Fibroblast of lung (primary cell): Measurements from ENCODE around the gene SLC5A6. TPM values are rescaled to one million over a fixed set of nuclear protein-coding genes. Genes with fewer than 3 reads are reported as not detected.

ENCODE experiments used
- DNase-seq, 2 donors: peaks; one replicate each; pipeline versions ENCODE4 v3.0.0 to v3.0.0-alpha.2; 2010; ENCODE audit warnings: low read depth in 2 of 2
- H2AFZ ChIP-seq: 2 replicates; pipeline ENCODE4 v1.5.1; 2012; ENCODE audit warnings: low read length, control low read depth, inconsistent platforms
- H3K27ac ChIP-seq: 2 replicates; pipeline ENCODE4 v1.5.1; 2011; ENCODE audit warnings: low read length, control low read depth; ENCODE audit not compliant: insufficient read depth
- H3K27me3 ChIP-seq: 2 replicates; pipeline ENCODE4 v1.5.1; 2011; ENCODE audit warnings: mild to moderate bottlenecking, low read length; ENCODE audit not compliant: control insufficient read depth, insufficient read depth
- H3K36me3 ChIP-seq: 2 replicates; pipeline ENCODE4 v1.5.1; 2011; ENCODE audit warnings: low read length; ENCODE audit not compliant: control insufficient read depth, insufficient read depth
- H3K4me1 ChIP-seq: 2 replicates; pipeline ENCODE4 v1.5.1; 2011; ENCODE audit warnings: low read length; ENCODE audit not compliant: control insufficient read depth, insufficient read depth; ENCODE audit errors: extremely low read depth
- H3K4me2 ChIP-seq: 2 replicates; pipeline ENCODE4 v1.5.1; 2011; ENCODE audit warnings: low read length, control low read depth; ENCODE audit not compliant: insufficient read depth; ENCODE audit errors: extremely low read depth
- H3K4me3 ChIP-seq, 4 experiments: fragments of 200-600 bp in 1 of 4; sonication (generic) in 1 of 4; replicated peaks in 1 of 4; 2 replicates each; pipeline ENCODE4 v1.5.1; 2011 to 2016; ENCODE audit warnings: low read length in 4 of 4, low read depth in 3 of 4, mild to moderate bottlenecking in 3 of 4, control low read depth in 2 of 4, inconsistent platforms in 1 of 4, mixed read lengths in 1 of 4; ENCODE audit not compliant: insufficient read depth in 1 of 4; ENCODE audit errors: control extremely low read depth in 1 of 4
- H3K79me2 ChIP-seq: 2 replicates; pipeline ENCODE4 v1.5.1; 2012; ENCODE audit warnings: mild to moderate bottlenecking, low read length, inconsistent platforms; ENCODE audit not compliant: control insufficient read depth, insufficient read depth
- H3K9ac ChIP-seq: 2 replicates; pipeline ENCODE4 v1.5.1; 2011; ENCODE audit warnings: mild to moderate bottlenecking, low read length, control low read depth; ENCODE audit not compliant: insufficient read depth
- H3K9me3 ChIP-seq: 2 replicates; pipeline ENCODE4 v1.5.1; 2012; ENCODE audit warnings: low read depth, low read length; ENCODE audit not compliant: control insufficient read depth, insufficient read depth
- H4K20me1 ChIP-seq: 2 replicates; pipeline ENCODE4 v1.5.1; 2011; ENCODE audit warnings: low read length; ENCODE audit not compliant: control insufficient read depth, insufficient read depth; ENCODE audit errors: extremely low read depth
- CTCF ChIP-seq, 2 donors: IDR thresholded peaks in 1 of 2; conservative IDR thresholded peaks in 1 of 2; 1 replicate in 1 of 2; 2 replicates in 1 of 2; pipeline ENCODE4 v1.5.1; 2011 to 2012; ENCODE audit warnings: low read length in 2 of 2, control low read depth in 1 of 2, inconsistent platforms in 1 of 2, low read depth in 1 of 2, mild to moderate bottlenecking in 1 of 2
- EZH2 ChIP-seq: IDR thresholded peaks from 2 replicates; pipeline ENCODE4 v1.5.1; 2012; ENCODE audit warnings: low read length, control low read depth, mild to moderate bottlenecking; ENCODE audit errors: missing control alignments
- polyA plus RNA-seq, 2 donors: library from polyadenylated mRNA; depleted of rRNA in 1 of 2; stranded (reverse) in 1 of 2; unstranded in 1 of 2; fragments of >200 nt; gene quantifications; 2 replicates each; pipeline ENCODE4 v1.2.1, GENCODE V29; 2011 to 2012; ENCODE audit warnings: missing spikeins in 1 of 2
- total RNA-seq: library from RNA; depleted of rRNA; stranded (reverse); fragments of >200 nt; gene quantifications from 2 replicates; pipeline ENCODE4 v1.2.1, GENCODE V29; 2014

SLC5A6 gene
- total and polyA plus RNA-seq, 2 donors (not counting 1 experiment from before 2014, with no cell fraction given) = 11.5 to 13.9 TPM

- DNase-seq = no peak
- TF ChIP-seq CTCF (conservative IDR thresholded peaks at IDR 0.05 in 1 of 2, IDR thresholded peaks at IDR 0.05 in 1 of 2; ENCODE audit: low read depth in 1 of 2, low read length in 2 of 2) (no peak), EZH2 (no peak)
- H3K36me3 ChIP-seq = peaks cover 16% of the 10 kb centered on the region
Measured at GRCh38 chr2:27205206-27205605, 6.9 kb downstream of the SLC5A6 start.

GRCh38 chr2:27204566-27204965 lies 7.5 kb downstream of the SLC5A6 start:
- no peaks in the 10 kb centered on the region for H3K27me3 ChIP-seq
- H3K4me2 ChIP-seq = no peak overlapping the region
- no peak overlapping the region for H3K9ac ChIP-seq
- no peaks in the 10 kb centered on the region for H4K20me1 ChIP-seq
- no peak overlapping the region for H3K4me3 ChIP-seq
- H3K36me3 ChIP-seq = peaks cover 17% of the 10 kb centered on the region
- no peaks in the 10 kb centered on the region for H3K9me3 ChIP-seq
- H3K27ac ChIP-seq = no peak overlapping the region
- no peak overlapping the region for H2AFZ ChIP-seq
- no peak for DNase-seq
- no peaks in the 10 kb centered on the region for H3K79me2 ChIP-seq
- H3K4me1 ChIP-seq = no peaks in the 10 kb centered on the region
- TF ChIP-seq CTCF (conservative IDR thresholded peaks at IDR 0.05 in 1 of 2, IDR thresholded peaks at IDR 0.05 in 1 of 2; ENCODE audit: low read depth in 1 of 2, low read length in 2 of 2) (no peak), EZH2 (no peak)

More at GRCh38 chr2:27205206-27205605, 6.9 kb downstream of the SLC5A6 start:
- Histone ChIP-seq H4K20me1 (no peaks in the 10 kb centered on the region), H3K4me1 (no peaks in the 10 kb centered on the region), H3K79me2 (no peaks in the 10 kb centered on the region), H3K9me3 (no peaks in the 10 kb centered on the region), H3K4me2 (no peak overlapping the region), H3K27ac (no peak overlapping the region), H3K27me3 (no peaks in the 10 kb centered on the region), H3K4me3 (no peak overlapping the region), H2AFZ (no peak overlapping the region), H3K9ac (no peak overlapping the region)

GRCh38 chr2:27203741-27204140 lies 8.3 kb downstream of the SLC5A6 start:
- Histone ChIP-seq H3K36me3 (peaks cover 17% of the 10 kb centered on the region), H3K27ac (no peak overlapping the region), H3K9ac (no peak overlapping the region), H3K79me2 (no peaks in the 10 kb centered on the region), H4K20me1 (no peaks in the 10 kb centered on the region), H3K4me1 (no peaks in the 10 kb centered on the region), H2AFZ (no peak overlapping the region), H3K27me3 (no peaks in the 10 kb centered on the region), H3K4me2 (no peak overlapping the region), H3K9me3 (no peaks in the 10 kb centered on the region), H3K4me3 (no peak overlapping the region)
- TF ChIP-seq CTCF (conservative IDR thresholded peaks at IDR 0.05 in 1 of 2, IDR thresholded peaks at IDR 0.05 in 1 of 2; ENCODE audit: low read depth in 1 of 2, low read length in 2 of 2) = no peak
- no peak for TF ChIP-seq EZH2
- DNase-seq = no peak
